GM23338 (cell line): Measurements from ENCODE around the gene RNGTT.

Experiments used
- CTCF ChIP-seq, 2 experiments: fragments of 200-600 bp in 1 of 2; sonication (generic) in 1 of 2; conservative IDR thresholded peaks; 2 replicates each; pipeline versions ENCODE4 v1.5.1 to v1.6.1; 2016 to 2017; ENCODE audit warnings: antibody characterized with exemption in 2 of 2, low read depth in 2 of 2, mild to moderate bottlenecking in 2 of 2, moderate library complexity in 1 of 2
- ETS1 ChIP-seq: IDR thresholded peaks from 2 replicates; pipeline ENCODE4 v1.6.1; 2016; ENCODE audit warnings: antibody characterized with exemption
- EZH2 ChIP-seq: fragments of 200-600 bp; sonication (generic); IDR thresholded peaks from one replicate; pipeline ENCODE4 v1.8.0; 2017; ENCODE audit warnings: antibody characterized with exemption, mild to moderate bottlenecking, low read depth; ENCODE audit not compliant: unreplicated experiment
- EZH2phosphoT487 ChIP-seq: fragments of 200-600 bp; sonication (generic); IDR thresholded peaks from one replicate; pipeline ENCODE4 v1.8.1; 2018; ENCODE audit warnings: antibody characterized with exemption; ENCODE audit not compliant: unreplicated experiment
- POLR2AphosphoS5 ChIP-seq: IDR thresholded peaks from 2 replicates; pipeline ENCODE4 v1.6.1; 2016; ENCODE audit warnings: antibody characterized with exemption, low read depth
- REST ChIP-seq: IDR thresholded peaks from one replicate; pipeline ENCODE4 v1.6.1; 2018; ENCODE audit warnings: antibody characterized with exemption; ENCODE audit not compliant: unreplicated experiment

GRCh38 chr6:88750936-88751335 lies 212.5 kb downstream of the RNGTT start:
- TF ChIP-seq CTCF (conservative IDR thresholded peaks at IDR 0.05; ENCODE audit: low read depth in 2 of 2) (no peak), POLR2AphosphoS5 (no peak), ETS1 (no peak), EZH2 (no peak), EZH2phosphoT487 (no peak), REST (no peak)
